Measurements from ENCODE around the gene GPC6.

- TF ChIP-seq POLR2A (IDR thresholded peaks at IDR 0.05; ENCODE audit: extremely low read depth, insufficient read length): no peak
- TF ChIP-seq CTCF (IDR thresholded peaks at IDR 0.05; ENCODE audit: low read depth, low read length): no peak
- no peak for TF ChIP-seq MYC (IDR thresholded peaks at IDR 0.05; ENCODE audit: low read depth, low read length)
Measured at GRCh38 chr13:94216476-94216875, 989.9 kb downstream of the GPC6 start.

All from NB4 (cell line).